ENCODE measurements around the gene MARCHF4. TPM values are rescaled to one million over a fixed set of nuclear protein-coding genes. Genes with fewer than 3 reads are reported as not detected.

The MARCHF4 gene
- total and polyA plus RNA-seq, 4 donors = 0.13 TPM; not detected in 3

DNA sequence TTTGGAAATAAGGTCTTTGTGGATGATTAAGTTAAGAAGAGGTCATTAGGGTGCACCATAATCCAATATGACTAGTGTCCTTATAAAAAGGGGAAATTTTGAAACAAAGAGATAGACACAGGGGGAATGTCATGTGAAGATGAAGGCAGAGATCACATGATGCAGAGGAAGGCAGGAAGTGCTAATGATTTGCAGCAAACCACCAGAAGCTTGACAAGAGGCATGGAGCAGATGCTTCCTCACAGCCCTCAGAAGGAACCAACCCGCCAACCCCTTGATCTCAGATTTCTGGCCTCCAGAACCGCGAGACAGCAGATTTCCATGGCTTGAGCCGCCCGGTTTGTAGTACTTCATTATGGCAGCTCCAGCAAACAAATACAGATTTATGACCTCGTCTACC lies 22.6 kb upstream of the MARCHF4 start:
- ATAC-seq (ENCODE audit: low FRiP score) = no peak
- H3K27me3 ChIP-seq (ENCODE audit: control insufficient read depth in 1 of 2, insufficient read depth in 2 of 2, low read length in 1 of 2) = no peaks in the 10 kb centered on the region
- no peaks in the 10 kb centered on the region for H3K9me3 ChIP-seq (ENCODE audit: control insufficient read depth, low read length)
- intact Hi-C loops (cut with DNase I) = no loop called here
- no peaks in the 10 kb centered on the region for H3K4me1 ChIP-seq (ENCODE audit: control insufficient read depth in 1 of 2, insufficient read depth in 2 of 2, low read length in 2 of 2)
- no peak for DNase-seq
- WGBS, 2 donors = 70 to 78% methylated on average over 6 of the region's 6 CpGs
- no peak overlapping the region for H3K27ac ChIP-seq (ENCODE audit: low read depth in 1 of 2, low read length in 2 of 2)
- H3K36me3 ChIP-seq (ENCODE audit: control insufficient read depth in 1 of 2, insufficient read depth in 2 of 2, low read length in 1 of 2) = no peaks in the 10 kb centered on the region
- H3K4me3 ChIP-seq (ENCODE audit: low read length in 2 of 2) = no peak overlapping the region

DNA sequence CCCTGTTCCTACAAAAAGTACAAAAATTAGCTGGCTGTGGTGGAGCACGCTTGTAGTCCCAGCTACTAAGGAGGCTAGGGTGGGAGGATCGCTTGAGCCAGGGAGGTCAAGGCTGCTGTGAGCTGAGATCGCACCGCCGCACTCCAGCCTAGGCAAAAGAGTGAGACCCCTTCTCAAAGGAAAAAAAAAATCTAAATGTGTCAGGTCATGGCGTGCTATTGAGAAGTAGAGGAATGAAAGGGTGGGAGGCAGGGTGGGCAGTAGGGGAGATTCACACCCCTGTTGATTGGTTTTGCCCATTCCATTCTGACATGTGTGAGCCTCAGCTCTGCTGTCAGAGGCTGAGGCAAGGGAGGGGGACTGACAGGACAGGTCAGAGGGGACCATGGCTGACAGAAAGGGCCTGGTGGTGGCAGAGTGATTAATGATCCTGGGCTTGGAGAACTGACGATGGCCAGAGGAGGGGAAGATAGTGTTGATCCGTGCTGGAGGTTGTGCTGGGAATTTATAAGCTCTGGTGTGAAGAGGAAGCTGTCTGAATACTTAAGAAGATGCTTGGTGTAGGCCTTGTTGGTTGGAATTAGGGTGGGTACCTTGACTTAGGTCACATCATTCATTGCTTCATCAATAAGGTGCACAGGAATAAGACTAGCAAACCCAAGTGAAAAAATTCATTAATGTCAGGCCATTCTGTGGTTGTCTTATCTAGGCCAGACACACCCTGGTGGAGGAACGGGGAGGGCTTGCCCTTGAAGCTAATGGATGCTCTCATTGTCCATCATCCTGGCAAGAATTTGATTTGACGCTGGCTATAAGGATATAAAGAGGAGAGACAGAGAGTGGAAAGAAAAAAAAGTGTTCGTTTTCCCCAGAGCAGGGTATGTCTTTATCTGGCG lies 20.9 kb upstream of the MARCHF4 start:
- Histone ChIP-seq H3K9me3 (ENCODE audit: control insufficient read depth, low read length) (no peaks in the 10 kb centered on the region), H3K27ac (ENCODE audit: low read depth in 1 of 2, low read length in 2 of 2) (no peak overlapping the region), H3K4me3 (ENCODE audit: low read length in 2 of 2) (no peak overlapping the region), H3K4me1 (ENCODE audit: control insufficient read depth in 1 of 2, insufficient read depth in 2 of 2, low read length in 2 of 2) (no peaks in the 10 kb centered on the region), H3K36me3 (ENCODE audit: control insufficient read depth in 1 of 2, insufficient read depth in 2 of 2, low read length in 1 of 2) (no peaks in the 10 kb centered on the region), H3K27me3 (ENCODE audit: control insufficient read depth in 1 of 2, insufficient read depth in 2 of 2, low read length in 1 of 2) (no peaks in the 10 kb centered on the region)
- intact Hi-C loops (cut with DNase I) = no loop called here
- DNase-seq (no peak), ATAC-seq (ENCODE audit: low FRiP score) (no peak)
- 76 to 79% methylated on average over 12 of the region's 12 CpGs for WGBS, 2 donors

DNA sequence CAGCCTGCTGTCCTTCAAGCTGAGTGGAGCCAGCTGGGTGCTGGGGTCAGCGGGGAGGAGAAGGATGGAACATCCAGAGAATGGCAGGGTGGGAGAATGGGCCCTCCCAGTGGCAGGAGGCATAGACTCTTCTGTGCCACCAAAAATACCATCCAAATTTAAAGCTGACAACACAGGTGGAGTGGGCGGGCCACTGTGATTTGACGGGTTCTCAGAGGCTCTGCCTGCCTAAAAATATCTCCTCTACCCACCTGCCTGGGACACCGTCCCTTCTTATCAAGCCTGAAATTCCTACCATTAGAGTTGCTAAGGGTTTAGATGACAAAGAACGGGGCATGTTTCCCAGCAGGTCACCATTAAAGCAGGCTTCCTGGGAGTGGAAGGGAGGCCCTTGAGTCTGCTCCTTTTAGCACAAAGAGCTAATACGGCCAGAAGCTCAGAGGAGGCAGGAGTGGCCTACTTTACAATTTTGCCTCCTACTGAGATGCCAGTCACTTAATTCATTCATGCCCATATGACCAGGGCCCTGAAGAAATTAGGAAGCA lies 19.8 kb upstream of the MARCHF4 start:
- no peak for ATAC-seq (ENCODE audit: low FRiP score)
- intact Hi-C loops (cut with DNase I) = no loop called here
- WGBS, 2 donors = 83 to 86% methylated on average over 6 of the region's 6 CpGs

DNA sequence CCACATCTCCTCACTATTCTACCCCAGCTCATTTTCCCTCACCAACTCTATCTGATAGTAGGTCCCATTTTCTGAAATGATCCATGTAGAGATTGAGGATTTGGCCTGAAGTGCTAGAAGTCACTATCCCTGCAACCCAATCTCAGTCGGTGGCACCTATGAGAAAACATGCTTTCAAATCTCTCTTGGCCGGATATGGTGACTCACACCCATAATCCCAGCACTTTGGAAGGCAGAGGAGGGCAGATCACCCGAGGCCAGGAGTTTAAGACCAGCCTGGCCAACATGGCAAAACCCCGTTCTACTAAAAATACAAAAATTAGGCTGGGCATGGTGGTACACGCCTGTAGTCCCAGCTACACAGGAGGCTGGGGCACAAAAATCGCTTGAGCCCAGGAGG lies 19.1 kb upstream of the MARCHF4 start:
- Histone ChIP-seq H3K4me1 (ENCODE audit: control insufficient read depth in 1 of 2, insufficient read depth in 2 of 2, low read length in 2 of 2) (no peaks in the 10 kb centered on the region), H3K4me3 (ENCODE audit: low read length in 2 of 2) (no peak overlapping the region), H3K27ac (ENCODE audit: low read depth in 1 of 2, low read length in 2 of 2) (no peak overlapping the region), H3K27me3 (ENCODE audit: control insufficient read depth in 1 of 2, insufficient read depth in 2 of 2, low read length in 1 of 2) (no peaks in the 10 kb centered on the region), H3K9me3 (ENCODE audit: control insufficient read depth, low read length) (no peaks in the 10 kb centered on the region), H3K36me3 (ENCODE audit: control insufficient read depth in 1 of 2, insufficient read depth in 2 of 2, low read length in 1 of 2) (no peaks in the 10 kb centered on the region)
- intact Hi-C loops (cut with DNase I) = no loop called here
- no peak for DNase-seq
- WGBS, 2 donors = 86 to 88% methylated on average over 6 of the region's 6 CpGs
- no peak for ATAC-seq (ENCODE audit: low FRiP score)

More for the DNA sequence above, 19.8 kb upstream of the MARCHF4 start:
- H3K4me3 ChIP-seq (ENCODE audit: low read length in 2 of 2) = no peak overlapping the region
- no peak overlapping the region for H3K27ac ChIP-seq (ENCODE audit: low read depth in 1 of 2, low read length in 2 of 2)
- H3K27me3 ChIP-seq (ENCODE audit: control insufficient read depth in 1 of 2, insufficient read depth in 2 of 2, low read length in 1 of 2) = no peaks in the 10 kb centered on the region
- no peak for DNase-seq
- H3K36me3 ChIP-seq (ENCODE audit: control insufficient read depth in 1 of 2, insufficient read depth in 2 of 2, low read length in 1 of 2) = no peaks in the 10 kb centered on the region
- H3K4me1 ChIP-seq (ENCODE audit: control insufficient read depth in 1 of 2, insufficient read depth in 2 of 2, low read length in 2 of 2) = no peaks in the 10 kb centered on the region
- no peaks in the 10 kb centered on the region for H3K9me3 ChIP-seq (ENCODE audit: control insufficient read depth, low read length)

DNA sequence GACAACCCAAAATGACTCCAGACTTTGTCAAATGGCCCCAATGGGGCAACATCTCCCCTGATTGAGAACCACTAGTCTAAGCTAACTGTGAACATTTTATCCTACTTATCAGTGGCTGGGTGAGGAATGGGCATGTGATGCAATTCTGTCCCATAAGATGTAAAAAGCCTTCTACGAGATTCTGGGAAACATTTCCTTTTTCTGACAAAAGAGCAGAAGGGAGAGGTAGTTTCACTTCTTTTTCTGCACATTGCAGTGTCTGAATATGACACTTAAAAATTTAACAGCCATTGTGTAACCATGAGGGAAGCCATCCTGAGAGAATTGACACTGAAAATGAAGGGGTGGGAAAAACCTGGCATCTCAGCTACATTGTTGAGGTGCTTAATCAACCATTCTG lies 17.3 kb upstream of the MARCHF4 start:
- H3K4me1 ChIP-seq (ENCODE audit: control insufficient read depth in 1 of 2, insufficient read depth in 2 of 2, low read length in 2 of 2) = no peaks in the 10 kb centered on the region
- DNase-seq = no peak
- no peak overlapping the region for H3K27ac ChIP-seq (ENCODE audit: low read depth in 1 of 2, low read length in 2 of 2)
- no peaks in the 10 kb centered on the region for H3K27me3 ChIP-seq (ENCODE audit: control insufficient read depth in 1 of 2, insufficient read depth in 2 of 2, low read length in 1 of 2)
- H3K36me3 ChIP-seq (ENCODE audit: control insufficient read depth in 1 of 2, insufficient read depth in 2 of 2, low read length in 1 of 2) = no peaks in the 10 kb centered on the region
- WGBS, 2 donors = 40 to 57% methylated on average over 1 of the region's 1 CpG
- ATAC-seq (ENCODE audit: low FRiP score) = no peak
- no peak overlapping the region for H3K4me3 ChIP-seq (ENCODE audit: low read length in 2 of 2)
- no peaks in the 10 kb centered on the region for H3K9me3 ChIP-seq (ENCODE audit: control insufficient read depth, low read length)
- intact Hi-C loops (cut with DNase I) = no loop called here

DNA sequence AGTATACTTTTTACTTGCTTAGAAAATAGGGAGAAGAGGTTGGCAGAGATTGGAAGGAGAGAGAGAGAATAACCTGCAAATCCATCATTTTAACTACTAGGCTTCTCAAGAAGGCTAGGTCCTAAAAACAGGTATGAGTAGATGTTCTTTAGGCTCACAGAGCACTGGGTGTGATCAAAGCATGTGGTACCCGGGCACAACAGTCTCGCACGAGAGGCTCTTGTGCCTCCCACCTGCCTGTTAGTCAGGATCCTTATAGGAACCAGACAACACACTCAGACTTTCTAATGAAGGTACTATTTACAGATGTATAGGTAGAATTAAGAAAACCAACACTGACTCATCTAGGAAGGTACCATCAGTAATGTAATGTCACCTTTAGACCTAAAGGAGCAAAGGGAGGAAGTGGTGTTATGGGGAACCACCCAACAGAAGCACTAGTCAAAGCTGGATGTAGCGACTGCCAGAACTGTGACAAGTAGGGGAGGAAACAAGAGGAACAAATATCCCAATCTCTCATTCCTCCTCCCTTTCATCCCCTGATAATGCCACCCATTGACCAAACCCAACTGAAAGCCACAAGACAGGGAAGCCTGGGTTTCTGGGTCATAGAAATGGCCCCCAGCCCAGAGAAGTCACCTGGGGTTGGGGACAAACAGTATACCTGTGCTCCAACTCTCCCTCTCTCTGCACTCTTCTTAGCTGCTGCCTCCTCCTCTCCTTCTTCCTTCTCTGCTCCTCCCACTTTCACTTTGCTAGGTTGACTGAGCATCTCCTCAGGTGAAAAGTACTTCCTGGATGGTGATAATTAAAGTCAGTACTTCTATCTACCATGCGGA lies 16.0 kb upstream of the MARCHF4 start:
- no peak for ATAC-seq (ENCODE audit: low FRiP score)
- WGBS, 2 donors = 85 to 90% methylated on average over 5 of the region's 5 CpGs
- no peak for DNase-seq
- no peak overlapping the region for H3K27ac ChIP-seq (ENCODE audit: low read depth in 1 of 2, low read length in 2 of 2)
- no peaks in the 10 kb centered on the region for H3K36me3 ChIP-seq (ENCODE audit: control insufficient read depth in 1 of 2, insufficient read depth in 2 of 2, low read length in 1 of 2)
- H3K4me1 ChIP-seq (ENCODE audit: control insufficient read depth in 1 of 2, insufficient read depth in 2 of 2, low read length in 2 of 2) = no peaks in the 10 kb centered on the region
- no peaks in the 10 kb centered on the region for H3K27me3 ChIP-seq (ENCODE audit: control insufficient read depth in 1 of 2, insufficient read depth in 2 of 2, low read length in 1 of 2)
- no peaks in the 10 kb centered on the region for H3K9me3 ChIP-seq (ENCODE audit: control insufficient read depth, low read length)
- H3K4me3 ChIP-seq (ENCODE audit: low read length in 2 of 2) = no peak overlapping the region
- intact Hi-C loops (cut with DNase I) = no loop called here

DNA sequence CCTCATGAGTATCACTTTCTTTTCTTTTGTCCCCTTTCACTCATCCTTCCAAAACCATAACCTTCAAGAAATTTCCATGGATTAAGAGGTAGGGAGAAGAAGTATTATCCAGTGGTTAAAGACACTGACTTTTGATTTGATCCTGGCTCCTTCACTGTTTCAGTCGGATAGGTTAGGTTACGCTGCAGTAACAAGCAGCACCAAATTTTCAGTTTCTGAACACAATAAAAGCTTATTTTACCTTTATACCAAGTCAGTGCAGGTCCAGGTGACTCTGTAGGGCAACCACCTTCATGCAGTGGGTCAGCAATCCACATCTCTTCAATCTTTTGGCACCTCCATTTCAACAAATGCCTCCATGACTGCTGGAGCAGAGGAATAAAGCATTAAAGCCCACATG lies 15.0 kb upstream of the MARCHF4 start:
- DNase-seq (no peak), ATAC-seq (ENCODE audit: low FRiP score) (no peak)
- intact Hi-C loops (cut with DNase I) = no loop called here
- 93 to 98% methylated on average over 2 of the region's 2 CpGs for WGBS, 2 donors
- Histone ChIP-seq H3K36me3 (ENCODE audit: control insufficient read depth in 1 of 2, insufficient read depth in 2 of 2, low read length in 1 of 2) (no peaks in the 10 kb centered on the region), H3K27me3 (ENCODE audit: control insufficient read depth in 1 of 2, insufficient read depth in 2 of 2, low read length in 1 of 2) (no peaks in the 10 kb centered on the region), H3K27ac (ENCODE audit: low read depth in 1 of 2, low read length in 2 of 2) (no peak overlapping the region), H3K4me1 (ENCODE audit: control insufficient read depth in 1 of 2, insufficient read depth in 2 of 2, low read length in 2 of 2) (no peaks in the 10 kb centered on the region), H3K4me3 (ENCODE audit: low read length in 2 of 2) (no peak overlapping the region), H3K9me3 (ENCODE audit: control insufficient read depth, low read length) (no peaks in the 10 kb centered on the region)

DNA sequence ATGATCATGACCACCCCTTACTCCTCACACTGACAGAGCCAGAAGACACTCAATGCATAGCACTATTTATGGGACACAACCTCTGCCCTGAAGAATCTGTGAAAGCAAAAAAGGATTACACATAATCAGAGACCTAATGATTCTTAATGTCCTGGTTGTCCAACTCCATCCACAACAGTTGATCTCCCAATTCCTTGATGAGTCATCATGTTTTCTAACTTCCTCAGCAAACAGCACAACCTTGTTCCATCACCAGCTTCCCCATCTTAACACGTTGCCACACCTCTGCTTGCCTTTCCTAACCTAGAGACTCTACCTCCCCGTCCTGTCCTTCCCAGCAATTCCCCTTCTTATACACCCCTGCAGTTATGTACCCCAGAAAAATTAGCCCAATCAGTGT lies 13.2 kb upstream of the MARCHF4 start:
- Histone ChIP-seq H3K4me3 (ENCODE audit: low read length in 2 of 2) (no peak overlapping the region), H3K36me3 (ENCODE audit: control insufficient read depth in 1 of 2, insufficient read depth in 2 of 2, low read length in 1 of 2) (no peaks in the 10 kb centered on the region), H3K9me3 (ENCODE audit: control insufficient read depth, low read length) (no peaks in the 10 kb centered on the region), H3K27ac (ENCODE audit: low read depth in 1 of 2, low read length in 2 of 2) (no peak overlapping the region), H3K4me1 (ENCODE audit: control insufficient read depth in 1 of 2, insufficient read depth in 2 of 2, low read length in 2 of 2) (no peaks in the 10 kb centered on the region), H3K27me3 (ENCODE audit: control insufficient read depth in 1 of 2, insufficient read depth in 2 of 2, low read length in 1 of 2) (no peaks in the 10 kb centered on the region)
- ATAC-seq (ENCODE audit: low FRiP score) (no peak), DNase-seq (no peak)
- 57 to 71% methylated on average over 2 of the region's 2 CpGs for WGBS, 2 donors
- intact Hi-C loops (cut with DNase I) = no loop called here
